Mesothelial cell of epicardium (in vitro differentiated cells): ENCODE measurements around the gene MDFIC2. TPM values are rescaled to one million over a fixed set of nuclear protein-coding genes. Genes with fewer than 3 reads are reported as not detected.

Source experiments
- DNase-seq, 2 experiments: peaks; one replicate each; pipeline ENCODE4 v3.0.0; 2021; ENCODE audit warnings: low spot score in 2 of 2; ENCODE audit not compliant: unreplicated experiment in 2 of 2
- H3K27ac Mint-ChIP-seq: 2 replicates; pipeline ENCODE4 v1.8.0; 2021; ENCODE audit warnings: mixed read lengths
- H3K27me3 Mint-ChIP-seq: 2 replicates; pipeline ENCODE4 v1.8.0; 2021; ENCODE audit warnings: low read depth, mixed read lengths
- H3K36me3 Mint-ChIP-seq: 2 replicates; pipeline ENCODE4 v1.8.0; 2021; ENCODE audit warnings: mixed read lengths
- H3K4me1 Mint-ChIP-seq: 2 replicates; pipeline ENCODE4 v1.8.0; 2021; ENCODE audit warnings: mixed read lengths
- H3K4me3 Mint-ChIP-seq: 2 replicates; pipeline ENCODE4 v1.8.0; 2021; ENCODE audit warnings: mild to moderate bottlenecking, moderate library complexity, mixed read lengths
- H3K9me3 Mint-ChIP-seq: 2 replicates; pipeline ENCODE4 v1.8.0; 2021; ENCODE audit warnings: mixed read lengths
- total RNA-seq: library from RNA; stranded (reverse); gene quantifications from 3 replicates; pipeline ENCODE4 v1.2.1, GENCODE V29; 2021
- TF ChIP-seq, protein P1 (sequence below): fragments of 200-600 bp; sonication (generic); IDR thresholded peaks from one replicate; pipeline ENCODE4 v1.5.0; 2021; ENCODE audit warnings: antibody characterized with exemption; ENCODE audit not compliant: unreplicated experiment

MDFIC2 gene
- total RNA-seq, 1 donor from 2014 or later: not detected

DNA sequence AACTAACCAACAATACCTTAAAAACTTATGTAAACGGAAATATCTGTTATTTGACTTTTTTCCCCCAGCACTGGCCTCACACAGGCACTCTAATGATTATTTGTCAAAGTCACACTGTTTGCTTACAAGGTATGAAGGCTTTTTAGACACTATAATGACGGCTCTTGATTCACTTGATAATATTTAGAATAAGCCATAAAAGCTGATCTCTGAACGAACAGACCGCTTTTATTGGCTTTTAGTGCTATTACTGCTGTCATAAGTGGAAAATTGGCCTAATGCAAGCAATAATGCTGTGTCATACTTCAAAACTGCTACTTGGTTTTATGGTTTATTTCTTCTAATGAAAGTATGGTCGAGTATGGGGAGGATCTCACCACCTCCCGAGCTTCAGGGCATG is 35.1 kb downstream of the MDFIC2 start:
- Mint-ChIP-seq H3K4me1 (no peaks in the 10 kb centered on the region), H3K4me3 (no peak overlapping the region), H3K9me3 (no peaks in the 10 kb centered on the region), H3K36me3 (no peaks in the 10 kb centered on the region), H3K27me3 (peaks cover 25% of the 10 kb centered on the region), H3K27ac (no peak overlapping the region)
- no peak for DNase-seq
- TF ChIP-seq, protein P1, sequence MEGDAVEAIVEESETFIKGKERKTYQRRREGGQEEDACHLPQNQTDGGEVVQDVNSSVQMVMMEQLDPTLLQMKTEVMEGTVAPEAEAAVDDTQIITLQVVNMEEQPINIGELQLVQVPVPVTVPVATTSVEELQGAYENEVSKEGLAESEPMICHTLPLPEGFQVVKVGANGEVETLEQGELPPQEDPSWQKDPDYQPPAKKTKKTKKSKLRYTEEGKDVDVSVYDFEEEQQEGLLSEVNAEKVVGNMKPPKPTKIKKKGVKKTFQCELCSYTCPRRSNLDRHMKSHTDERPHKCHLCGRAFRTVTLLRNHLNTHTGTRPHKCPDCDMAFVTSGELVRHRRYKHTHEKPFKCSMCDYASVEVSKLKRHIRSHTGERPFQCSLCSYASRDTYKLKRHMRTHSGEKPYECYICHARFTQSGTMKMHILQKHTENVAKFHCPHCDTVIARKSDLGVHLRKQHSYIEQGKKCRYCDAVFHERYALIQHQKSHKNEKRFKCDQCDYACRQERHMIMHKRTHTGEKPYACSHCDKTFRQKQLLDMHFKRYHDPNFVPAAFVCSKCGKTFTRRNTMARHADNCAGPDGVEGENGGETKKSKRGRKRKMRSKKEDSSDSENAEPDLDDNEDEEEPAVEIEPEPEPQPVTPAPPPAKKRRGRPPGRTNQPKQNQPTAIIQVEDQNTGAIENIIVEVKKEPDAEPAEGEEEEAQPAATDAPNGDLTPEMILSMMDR: no peak

DNA sequence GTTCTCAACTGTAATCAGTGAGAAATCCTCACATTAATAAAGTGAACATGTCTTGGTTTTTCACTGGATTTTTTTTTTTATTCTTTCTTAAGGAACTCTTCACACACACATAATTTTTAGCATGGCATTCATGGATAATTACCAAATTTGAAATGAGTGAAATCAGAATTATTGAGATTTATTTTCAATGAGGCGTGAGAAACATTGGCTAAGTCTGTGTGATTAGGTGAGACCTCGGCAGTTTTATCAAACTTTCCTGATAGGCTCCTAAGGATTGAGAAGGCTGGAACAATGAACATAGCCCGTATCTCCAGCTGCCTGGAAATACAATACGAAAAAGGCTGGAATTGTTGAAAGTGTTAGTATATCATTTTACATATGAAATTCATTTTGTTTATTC is 35.5 kb downstream of the MDFIC2 start:
- no peak for DNase-seq
- Mint-ChIP-seq H3K27ac (no peak overlapping the region), H3K36me3 (no peaks in the 10 kb centered on the region), H3K9me3 (no peaks in the 10 kb centered on the region), H3K27me3 (peaks cover 25% of the 10 kb centered on the region), H3K4me3 (no peak overlapping the region), H3K4me1 (no peaks in the 10 kb centered on the region)
- TF ChIP-seq, protein P1: no peak

DNA sequence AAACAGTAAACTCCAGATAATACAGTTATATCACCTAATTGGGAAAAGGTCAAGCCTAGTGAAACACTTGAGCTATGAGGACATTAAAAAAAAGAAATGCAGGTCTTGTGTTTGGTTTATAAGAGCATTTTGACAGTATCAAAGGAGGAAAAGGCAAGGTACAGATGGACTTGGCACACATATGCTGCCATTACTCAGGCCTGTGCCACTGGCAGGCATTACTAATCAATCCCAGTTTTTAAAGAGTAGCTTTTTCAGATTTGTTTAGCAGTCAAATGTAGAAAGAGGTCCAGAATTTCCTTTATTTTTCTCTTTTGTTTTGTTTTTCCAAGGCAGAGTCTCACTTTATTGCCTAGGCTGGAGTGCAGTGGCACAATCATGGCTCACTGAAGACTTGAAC is 38.9 kb downstream of the MDFIC2 start:
- no peak overlapping the region for H3K4me3 Mint-ChIP-seq
- no peak overlapping the region for H3K27ac Mint-ChIP-seq
- no peaks in the 10 kb centered on the region for H3K4me1 Mint-ChIP-seq
- TF ChIP-seq, protein P1: no peak
- no peak for DNase-seq
- H3K9me3 Mint-ChIP-seq: no peaks in the 10 kb centered on the region
- H3K27me3 Mint-ChIP-seq: peaks cover 1% of the 10 kb centered on the region
- H3K36me3 Mint-ChIP-seq: no peaks in the 10 kb centered on the region

DNA sequence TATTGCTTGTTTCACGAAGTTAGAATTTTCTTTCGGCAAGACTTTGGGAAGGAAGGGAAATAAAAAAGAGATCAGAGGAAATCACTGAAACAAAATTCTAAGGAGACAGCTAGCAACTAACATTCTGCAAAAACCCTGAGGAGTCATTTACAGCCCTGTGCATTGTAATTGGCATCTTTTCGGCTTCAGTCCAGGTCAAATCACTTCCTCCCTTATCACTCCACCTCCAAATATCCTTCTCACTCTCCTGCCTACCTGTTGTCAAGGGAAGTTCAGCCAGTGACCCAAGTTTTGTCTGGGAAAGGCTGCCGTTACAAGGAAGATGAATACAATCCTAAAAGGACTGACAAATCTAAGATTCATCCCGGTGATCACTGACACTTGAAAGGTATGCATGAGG is 39.6 kb downstream of the MDFIC2 start:
- H3K9me3 Mint-ChIP-seq: no peaks in the 10 kb centered on the region
- H3K4me1 Mint-ChIP-seq: no peaks in the 10 kb centered on the region
- no peaks in the 10 kb centered on the region for H3K27me3 Mint-ChIP-seq
- no peaks in the 10 kb centered on the region for H3K36me3 Mint-ChIP-seq
- no peak for DNase-seq
- no peak overlapping the region for H3K4me3 Mint-ChIP-seq
- TF ChIP-seq, protein P1: no peak
- no peak overlapping the region for H3K27ac Mint-ChIP-seq

DNA sequence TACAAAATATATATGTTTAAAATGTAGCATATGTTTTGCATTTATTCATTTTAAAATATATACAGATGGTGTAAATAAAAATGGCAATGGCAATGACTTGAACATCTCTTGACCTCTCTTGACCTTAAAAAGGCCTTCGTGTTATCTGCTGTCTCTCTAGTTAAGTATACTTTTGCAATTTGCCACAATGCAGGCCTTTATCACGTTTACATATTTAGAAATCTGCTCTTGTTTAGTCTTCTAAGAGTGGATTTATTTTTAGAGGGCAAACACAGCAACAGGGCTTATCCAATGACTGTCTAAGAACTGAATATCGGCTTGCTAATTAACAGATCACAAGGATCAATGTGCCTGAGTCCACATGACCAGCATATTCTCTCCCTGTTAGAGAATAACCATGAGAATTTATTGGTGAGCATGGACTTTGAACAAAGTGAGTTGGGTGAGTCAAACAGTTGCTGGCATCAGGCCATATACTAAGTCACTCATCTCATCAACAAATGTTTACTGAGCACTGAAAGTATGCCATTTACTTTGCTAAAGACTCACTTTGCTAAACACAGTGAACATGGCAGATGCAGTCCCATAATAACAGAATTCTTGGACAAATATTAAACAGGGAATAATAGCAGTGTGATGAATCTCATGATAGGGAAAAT is 48.2 kb downstream of the MDFIC2 start:
- Mint-ChIP-seq H3K27ac (no peak overlapping the region), H3K27me3 (peaks cover 10% of the 10 kb centered on the region), H3K4me3 (no peak overlapping the region), H3K36me3 (no peaks in the 10 kb centered on the region), H3K4me1 (no peaks in the 10 kb centered on the region), H3K9me3 (no peaks in the 10 kb centered on the region)
- no peak for DNase-seq
- TF ChIP-seq, protein P1: no peak

DNA sequence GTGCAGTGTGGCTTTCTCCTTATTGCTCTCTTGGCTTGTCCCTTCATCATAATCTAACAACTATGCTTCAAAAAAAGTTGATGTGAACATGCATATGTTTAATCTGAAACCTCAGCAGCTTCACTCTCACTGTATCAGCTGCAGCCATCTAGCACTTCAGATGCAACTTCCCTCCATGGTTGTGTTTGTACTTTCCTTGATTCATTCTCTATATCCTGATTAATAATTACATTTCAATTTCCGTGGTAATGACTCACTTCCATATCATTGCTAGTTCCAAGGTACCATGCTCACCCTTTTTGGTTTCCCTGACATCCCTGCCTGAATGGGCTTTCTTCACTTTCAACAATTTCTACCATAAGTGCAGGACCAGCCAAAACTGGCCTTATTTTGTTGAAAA is 51.2 kb downstream of the MDFIC2 start:
- TF ChIP-seq, protein P1: no peak
- no peak for DNase-seq
- H3K4me1 Mint-ChIP-seq: no peaks in the 10 kb centered on the region
- no peaks in the 10 kb centered on the region for H3K36me3 Mint-ChIP-seq
- H3K9me3 Mint-ChIP-seq: no peaks in the 10 kb centered on the region
- peaks cover 29% of the 10 kb centered on the region for H3K27me3 Mint-ChIP-seq
- H3K27ac Mint-ChIP-seq: no peak overlapping the region
- no peak overlapping the region for H3K4me3 Mint-ChIP-seq
